Upper lobe of right lung (tissue), 1 donor: ENCODE results near the gene CEACAM1. TPM values are rescaled to one million over a fixed set of nuclear protein-coding genes. Genes with fewer than 3 reads are reported as not detected.
A peak's percentile ranks its signal among the peaks of the same experiment; 100 is the strongest.
"Not testable (repeated sequence)": the region's sequence is repeated elsewhere in the genome, so short reads cannot be mapped to it uniquely, and the experiment has no call there.

Source experiments
- ATAC-seq: fragments of 200-7000 bp; cut with Tn5 transposase; one replicate; pipeline ENCODE4 v1.9.1; 2020; ENCODE audit warnings: mild to moderate bottlenecking, moderate library complexity
- DNase-seq: peaks from one replicate; pipeline ENCODE4 v3.0.0-alpha.2; 2020
- H3K27ac ChIP-seq: fragments of 200-600 bp; one replicate; pipeline ENCODE4 v1.8.0; 2022
- H3K27me3 ChIP-seq: fragments of 200-600 bp; one replicate; pipeline ENCODE4 v1.8.0; 2022; ENCODE audit warnings: mild to moderate bottlenecking
- H3K36me3 ChIP-seq: fragments of 200-600 bp; one replicate; pipeline ENCODE4 v1.8.0; 2022
- H3K4me1 ChIP-seq: fragments of 200-600 bp; one replicate; pipeline ENCODE4 v1.8.0; 2022
- H3K4me3 ChIP-seq: fragments of 200-600 bp; one replicate; pipeline ENCODE4 v1.8.0; 2022; ENCODE audit warnings: mild to moderate bottlenecking
- H3K9me3 ChIP-seq: fragments of 200-600 bp; one replicate; pipeline ENCODE4 v1.8.0; 2022
- intact Hi-C: fragments of 100-400 bp; cut with DNase I; formaldehyde crosslinking; loops from one replicate; pipeline ENCODE4 v1.11.0; 2022
- total RNA-seq: library from RNA; stranded (reverse); fragmentation: NEBNext Ultra II Directional; extraction: Animal tissue kit (Norgen Biotek cat#: 25700); gene quantifications from one replicate; pipeline ENCODE4 v1.2.1, GENCODE V29; 2021
- TF ChIP-seq, protein P1 (sequence below): fragments of 200-600 bp; IDR thresholded peaks from one replicate; pipeline ENCODE4 v1.8.0; 2022; ENCODE audit warnings: antibody characterized with exemption
- donor health status: DM: no; HTN: yes; CAD: no; lungs with severe emphysema.

The CEACAM1 gene
- total RNA-seq, 1 donor from 2014 or later, result 13.1 TPM

GRCh38 chr19:42494321-42494720 is 34.0 kb downstream of the CEACAM1 start:
- intact Hi-C loops, result no loop called here
- H3K4me3 ChIP-seq, result no peak overlapping the region
- H3K4me1 ChIP-seq, result peaks cover 11% of the 10 kb centered on the region
- H3K27ac ChIP-seq, result no peak overlapping the region
- DNase-seq, result no peak
- no peaks in the 10 kb centered on the region for H3K27me3 ChIP-seq
- no peak for ATAC-seq
- TF ChIP-seq, protein P1, sequence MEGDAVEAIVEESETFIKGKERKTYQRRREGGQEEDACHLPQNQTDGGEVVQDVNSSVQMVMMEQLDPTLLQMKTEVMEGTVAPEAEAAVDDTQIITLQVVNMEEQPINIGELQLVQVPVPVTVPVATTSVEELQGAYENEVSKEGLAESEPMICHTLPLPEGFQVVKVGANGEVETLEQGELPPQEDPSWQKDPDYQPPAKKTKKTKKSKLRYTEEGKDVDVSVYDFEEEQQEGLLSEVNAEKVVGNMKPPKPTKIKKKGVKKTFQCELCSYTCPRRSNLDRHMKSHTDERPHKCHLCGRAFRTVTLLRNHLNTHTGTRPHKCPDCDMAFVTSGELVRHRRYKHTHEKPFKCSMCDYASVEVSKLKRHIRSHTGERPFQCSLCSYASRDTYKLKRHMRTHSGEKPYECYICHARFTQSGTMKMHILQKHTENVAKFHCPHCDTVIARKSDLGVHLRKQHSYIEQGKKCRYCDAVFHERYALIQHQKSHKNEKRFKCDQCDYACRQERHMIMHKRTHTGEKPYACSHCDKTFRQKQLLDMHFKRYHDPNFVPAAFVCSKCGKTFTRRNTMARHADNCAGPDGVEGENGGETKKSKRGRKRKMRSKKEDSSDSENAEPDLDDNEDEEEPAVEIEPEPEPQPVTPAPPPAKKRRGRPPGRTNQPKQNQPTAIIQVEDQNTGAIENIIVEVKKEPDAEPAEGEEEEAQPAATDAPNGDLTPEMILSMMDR, result no peak
- H3K9me3 ChIP-seq, result no peaks in the 10 kb centered on the region
- no peaks in the 10 kb centered on the region for H3K36me3 ChIP-seq

DNA sequence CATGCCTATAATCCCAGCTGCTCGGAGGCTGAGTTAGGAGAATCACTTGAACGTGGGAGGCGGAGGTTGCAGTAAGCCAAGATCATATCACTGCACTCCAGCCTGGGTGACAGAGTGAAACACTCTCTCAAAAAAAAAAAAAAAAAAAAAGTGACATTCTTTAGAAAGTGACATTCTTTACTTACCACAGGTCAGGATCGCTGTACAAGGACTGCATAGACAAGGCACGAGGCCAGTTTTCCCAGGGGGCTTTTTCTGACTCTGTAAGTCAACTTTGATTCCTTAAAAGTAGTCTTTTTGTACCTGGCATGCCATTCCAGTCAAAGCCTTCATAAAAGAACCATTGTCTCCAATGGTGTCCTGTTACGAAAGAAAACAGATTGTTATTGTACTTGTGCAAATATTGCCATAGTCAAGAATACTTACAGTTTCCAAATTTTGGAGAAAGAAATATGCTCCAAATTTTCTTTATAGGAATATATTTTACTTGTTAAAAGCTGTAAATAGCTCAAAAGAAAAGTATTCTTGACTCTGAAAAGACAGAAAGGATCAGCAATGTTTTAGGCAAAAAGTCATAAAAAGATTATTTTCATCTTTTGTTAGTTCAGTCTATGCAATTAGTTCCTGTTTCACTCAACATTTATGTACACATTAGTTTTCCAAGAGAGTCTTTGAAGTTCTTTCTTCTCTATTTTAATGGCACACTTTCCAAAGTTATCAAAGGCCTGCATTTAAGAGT is 39.3 kb downstream of the CEACAM1 start:
- ATAC-seq (no peak), DNase-seq (no peak)
- intact Hi-C loops, result no loop called here
- Histone ChIP-seq H3K27ac (no peak overlapping the region), H3K27me3 (no peaks in the 10 kb centered on the region), H3K4me3 (no peak overlapping the region), H3K9me3 (no peaks in the 10 kb centered on the region), H3K36me3 (no peaks in the 10 kb centered on the region), H3K4me1 (no peaks in the 10 kb centered on the region)
- TF ChIP-seq, protein P1, result no peak

DNA sequence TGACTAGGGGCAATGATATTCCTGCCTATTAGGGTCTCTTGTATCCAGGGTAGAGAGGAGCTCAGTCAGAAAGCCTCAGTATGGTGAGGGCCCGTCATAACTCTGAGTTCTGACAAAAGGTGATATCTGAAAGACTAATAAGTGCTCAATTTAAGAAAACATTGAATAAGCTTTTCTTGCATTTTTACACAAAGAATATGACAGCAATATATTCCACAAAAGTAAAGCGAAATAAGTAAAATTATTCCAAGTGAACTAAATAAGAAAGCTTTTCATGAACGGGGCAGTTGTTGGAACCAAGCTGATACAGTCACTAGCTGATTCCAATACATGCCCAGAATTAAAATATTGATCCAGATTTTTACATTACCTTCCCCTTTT is 40.5 kb downstream of the CEACAM1 start:
- H3K27me3 ChIP-seq, result no peaks in the 10 kb centered on the region
- TF ChIP-seq, protein P1, result no peak
- H3K4me1 ChIP-seq, result no peaks in the 10 kb centered on the region
- H3K36me3 ChIP-seq, result no peaks in the 10 kb centered on the region
- no peak overlapping the region for H3K4me3 ChIP-seq
- DNase-seq, result no peak
- ATAC-seq, result no peak
- H3K9me3 ChIP-seq, result no peaks in the 10 kb centered on the region
- intact Hi-C loops, result no loop called here
- no peak overlapping the region for H3K27ac ChIP-seq

GRCh38 chr19:42487032-42487797 is 41.1 kb downstream of the CEACAM1 start:
- Histone ChIP-seq H3K9me3 (no peaks in the 10 kb centered on the region), H3K4me1 (no peaks in the 10 kb centered on the region), H3K36me3 (no peaks in the 10 kb centered on the region), H3K27me3 (no peaks in the 10 kb centered on the region), H3K27ac (no peak overlapping the region), H3K4me3 (no peak overlapping the region)
- intact Hi-C loops, result no loop called here
- TF ChIP-seq, protein P1, result no peak
- DNase-seq, result no peak
- no peak for ATAC-seq

- H3K27ac ChIP-seq, ATAC-seq, H3K27me3 ChIP-seq, DNase-seq, intact Hi-C loops, H3K9me3 ChIP-seq, H3K36me3 ChIP-seq, H3K4me3 ChIP-seq: not testable (repeated sequence)
- peaks cover 16% of the 10 kb centered on the region for H3K4me1 ChIP-seq
Measured at GRCh38 chr19:42485036-42485435, 43.2 kb downstream of the CEACAM1 start.

DNA sequence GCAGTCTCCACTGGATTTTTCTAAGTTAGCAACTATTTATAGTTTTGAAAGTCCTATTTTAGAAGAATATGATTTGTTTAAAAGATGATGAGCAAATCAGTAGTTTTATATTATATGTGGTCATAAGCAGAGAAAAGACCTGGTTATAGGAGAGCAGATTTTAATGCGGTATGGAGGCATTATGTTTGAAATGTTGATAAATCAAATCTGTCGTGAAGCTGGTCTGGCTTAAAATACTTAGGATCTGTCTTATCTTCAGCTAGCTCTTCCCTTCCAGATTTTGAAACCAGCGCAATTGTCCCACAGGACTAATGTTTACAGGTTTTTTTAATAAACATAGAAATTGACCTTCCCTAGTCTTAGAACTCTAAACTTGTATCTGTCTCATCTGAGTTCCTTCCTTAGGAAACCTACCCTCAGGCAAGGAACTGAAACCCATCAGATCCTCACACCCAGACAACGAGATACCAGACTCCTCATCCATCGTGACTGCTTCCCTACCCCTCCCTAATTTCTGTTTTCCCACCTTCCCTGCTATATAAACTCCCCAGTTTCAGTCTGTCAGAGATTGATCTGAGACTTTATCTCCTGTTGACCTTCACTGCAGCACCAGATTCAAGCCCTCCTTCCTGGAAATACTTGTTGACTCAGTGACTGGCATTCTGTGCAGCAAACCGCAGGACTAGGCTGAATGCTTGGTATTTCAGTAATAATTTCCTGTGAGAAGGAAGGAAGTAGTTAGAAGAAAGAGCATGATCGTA is 47.8 kb downstream of the CEACAM1 start:
- Histone ChIP-seq H3K36me3 (no peaks in the 10 kb centered on the region), H3K27ac (peak overlapping the region; percentile 20), H3K9me3 (no peaks in the 10 kb centered on the region), H3K27me3 (no peaks in the 10 kb centered on the region), H3K4me1 (peaks cover 19% of the 10 kb centered on the region), H3K4me3 (no peak overlapping the region)
- ATAC-seq, result peak; percentile 73
- DNase-seq, result no peak
- TF ChIP-seq, protein P1, result no peak
- intact Hi-C loops, result no loop called here
